SU-DHL-6 (cell line): ENCODE data around the gene ST7L.

Source experiments
- EZH2phosphoT487 ChIP-seq: fragments of 200-600 bp; sonication (generic), shearing (Covaris generic); conservative IDR thresholded peaks from 2 replicates; pipeline ENCODE4 v1.6.1; 2018; ENCODE audit warnings: mild to moderate bottlenecking, antibody characterized with exemption, low read length, moderate library complexity, mixed read lengths
- TF ChIP-seq, protein P1 (sequence below): fragments of 200-600 bp; sonication (generic); IDR thresholded peaks from one replicate; pipeline ENCODE4 v1.5.1; 2017; ENCODE audit warnings: antibody characterized with exemption, mild to moderate bottlenecking, low read length, moderate library complexity; ENCODE audit not compliant: insufficient read depth, poor library complexity, severe bottlenecking

DNA sequence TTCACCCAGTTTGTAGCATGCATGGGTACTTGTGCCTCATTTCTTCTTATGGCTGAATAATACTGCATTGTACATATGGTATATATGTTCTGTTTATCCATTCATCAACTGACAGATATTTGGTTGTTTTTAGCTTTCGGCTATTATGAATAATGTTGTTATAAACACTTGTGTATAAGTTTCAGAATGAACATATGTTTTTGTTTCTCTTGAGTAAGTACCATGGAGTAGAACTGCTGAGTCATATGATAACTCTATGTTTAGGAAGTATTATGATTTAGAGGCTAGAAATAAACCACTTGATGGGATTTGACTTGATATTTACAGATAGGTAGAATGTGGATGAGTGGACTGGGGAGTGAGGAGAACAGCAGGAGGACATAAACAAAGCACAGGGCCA is 61.6 kb downstream of the ST7L start:
- TF ChIP-seq, protein P1, sequence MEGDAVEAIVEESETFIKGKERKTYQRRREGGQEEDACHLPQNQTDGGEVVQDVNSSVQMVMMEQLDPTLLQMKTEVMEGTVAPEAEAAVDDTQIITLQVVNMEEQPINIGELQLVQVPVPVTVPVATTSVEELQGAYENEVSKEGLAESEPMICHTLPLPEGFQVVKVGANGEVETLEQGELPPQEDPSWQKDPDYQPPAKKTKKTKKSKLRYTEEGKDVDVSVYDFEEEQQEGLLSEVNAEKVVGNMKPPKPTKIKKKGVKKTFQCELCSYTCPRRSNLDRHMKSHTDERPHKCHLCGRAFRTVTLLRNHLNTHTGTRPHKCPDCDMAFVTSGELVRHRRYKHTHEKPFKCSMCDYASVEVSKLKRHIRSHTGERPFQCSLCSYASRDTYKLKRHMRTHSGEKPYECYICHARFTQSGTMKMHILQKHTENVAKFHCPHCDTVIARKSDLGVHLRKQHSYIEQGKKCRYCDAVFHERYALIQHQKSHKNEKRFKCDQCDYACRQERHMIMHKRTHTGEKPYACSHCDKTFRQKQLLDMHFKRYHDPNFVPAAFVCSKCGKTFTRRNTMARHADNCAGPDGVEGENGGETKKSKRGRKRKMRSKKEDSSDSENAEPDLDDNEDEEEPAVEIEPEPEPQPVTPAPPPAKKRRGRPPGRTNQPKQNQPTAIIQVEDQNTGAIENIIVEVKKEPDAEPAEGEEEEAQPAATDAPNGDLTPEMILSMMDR = no peak
- TF ChIP-seq EZH2phosphoT487 = no peak
